ENCODE measurements around the gene AREL1.

The AREL1 gene

DNA sequence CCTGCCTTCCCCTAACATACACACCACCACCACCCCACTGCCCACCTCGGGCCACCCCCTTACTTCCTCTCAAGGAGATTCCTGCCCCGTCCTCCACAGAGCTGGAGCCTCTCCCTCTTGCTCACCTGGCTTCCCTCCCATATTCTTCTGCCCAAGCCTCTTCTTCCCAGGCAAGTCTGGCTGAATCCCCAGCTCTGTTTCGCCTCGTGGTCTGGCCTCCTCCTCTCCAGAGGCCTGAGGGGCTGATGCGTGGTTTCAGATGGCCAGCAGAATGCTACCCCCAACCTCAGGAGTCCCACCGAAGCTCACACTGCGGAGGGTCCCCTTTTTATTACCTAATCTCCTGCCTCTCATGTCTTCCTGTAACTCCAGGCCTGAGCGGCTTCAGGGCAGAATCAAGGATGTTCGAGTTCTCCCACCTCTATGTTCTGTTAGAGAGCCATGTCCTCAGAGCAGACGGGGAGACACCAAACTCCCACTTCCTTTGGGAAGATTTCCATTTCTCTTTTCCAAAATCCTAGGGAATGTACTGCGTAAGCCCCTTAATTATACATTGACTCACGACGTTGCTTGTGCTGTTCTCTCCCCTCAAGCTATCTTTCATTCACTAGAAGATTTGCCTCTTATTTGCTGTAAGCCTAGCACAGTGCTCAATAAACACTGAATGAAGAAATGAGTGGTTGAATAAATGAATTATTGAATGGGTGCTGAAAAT is 67.0 kb downstream of the AREL1 start:
- ChIA-PET POLR2A (no interaction called here), CTCF (interaction anchor here (0.7 to 1.4 kb wide), 5 partner anchors 31 to 463 kb away, joined by 3 to 5 read pairs (median 3); partner anchors contain the start of gene LTBP2)
- peaks cover 12% of the 10 kb centered on the region for H3K4me1 ChIP-seq (ENCODE audit: control insufficient read depth, insufficient read depth, low read length)

DNA sequence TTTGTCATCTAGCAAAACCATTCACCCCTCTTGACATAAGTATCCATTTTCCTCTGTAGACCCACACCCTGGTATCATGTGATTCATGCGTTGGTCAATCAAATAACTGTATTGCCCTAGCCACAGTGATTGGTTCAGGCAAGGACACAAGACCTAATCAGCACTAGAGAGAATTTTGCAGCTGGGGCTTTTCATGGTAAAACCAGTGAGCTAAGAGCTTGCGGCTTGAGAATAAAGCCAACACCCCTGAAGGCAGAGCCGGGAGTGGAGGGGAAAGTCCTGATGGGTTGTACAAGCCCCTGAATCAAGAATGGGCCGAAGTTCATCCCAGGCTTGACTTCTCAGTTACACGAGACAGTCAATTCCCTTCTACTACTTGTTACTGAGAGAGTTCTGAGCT is 67.6 kb downstream of the AREL1 start:
- Histone ChIP-seq H3K4me3 (ENCODE audit: low read depth, low read length) (no peak overlapping the region), H3K27ac (ENCODE audit: extremely low read depth, low read depth, low read length) (no peak overlapping the region), H3K4me1 (ENCODE audit: control insufficient read depth, insufficient read depth, low read length) (peaks cover 12% of the 10 kb centered on the region), H3K36me3 (ENCODE audit: control insufficient read depth in 2 of 2, insufficient read depth in 1 of 2, low read length in 2 of 2) (no peaks in the 10 kb centered on the region), H3K9me3 (ENCODE audit: control insufficient read depth, insufficient read depth, low read depth, low read length) (no peaks in the 10 kb centered on the region)
- ChIA-PET CTCF (interaction anchor here (1.0 to 1.4 kb wide), 3 partner anchors 30 to 36 kb away, joined by 3 to 5 read pairs (median 4); partner anchors contain the start of gene LTBP2), POLR2A (no interaction called here)
- TF ChIP-seq ZNF274 (IDR thresholded peaks at IDR 0.05; ENCODE audit: low read length): no peak
- no peak for TF ChIP-seq ZNF274 (tag by site-specific recombination; IDR thresholded peaks at IDR 0.05; ENCODE audit: borderline replicate concordance)
- TF ChIP-seq ZNF777 (tag by site-specific recombination; IDR thresholded peaks at IDR 0.05; ENCODE audit: borderline replicate concordance): no peak

More for the DNA sequence above, 67.0 kb downstream of the AREL1 start:
- H3K27ac ChIP-seq (ENCODE audit: extremely low read depth, low read depth, low read length): no peak overlapping the region
- no peaks in the 10 kb centered on the region for H3K36me3 ChIP-seq (ENCODE audit: control insufficient read depth in 2 of 2, insufficient read depth in 1 of 2, low read length in 2 of 2)
- no peaks in the 10 kb centered on the region for H3K9me3 ChIP-seq (ENCODE audit: control insufficient read depth, insufficient read depth, low read depth, low read length)
- H3K4me3 ChIP-seq (ENCODE audit: low read depth, low read length): no peak overlapping the region
- TF ChIP-seq ZNF274 (IDR thresholded peaks at IDR 0.05; ENCODE audit: low read length) (no peak), ZNF274 (tag by site-specific recombination; IDR thresholded peaks at IDR 0.05; ENCODE audit: borderline replicate concordance) (no peak), ZNF394 (tag by site-specific recombination; IDR thresholded peaks at IDR 0.05; ENCODE audit: borderline replicate concordance) (no peak)

DNA sequence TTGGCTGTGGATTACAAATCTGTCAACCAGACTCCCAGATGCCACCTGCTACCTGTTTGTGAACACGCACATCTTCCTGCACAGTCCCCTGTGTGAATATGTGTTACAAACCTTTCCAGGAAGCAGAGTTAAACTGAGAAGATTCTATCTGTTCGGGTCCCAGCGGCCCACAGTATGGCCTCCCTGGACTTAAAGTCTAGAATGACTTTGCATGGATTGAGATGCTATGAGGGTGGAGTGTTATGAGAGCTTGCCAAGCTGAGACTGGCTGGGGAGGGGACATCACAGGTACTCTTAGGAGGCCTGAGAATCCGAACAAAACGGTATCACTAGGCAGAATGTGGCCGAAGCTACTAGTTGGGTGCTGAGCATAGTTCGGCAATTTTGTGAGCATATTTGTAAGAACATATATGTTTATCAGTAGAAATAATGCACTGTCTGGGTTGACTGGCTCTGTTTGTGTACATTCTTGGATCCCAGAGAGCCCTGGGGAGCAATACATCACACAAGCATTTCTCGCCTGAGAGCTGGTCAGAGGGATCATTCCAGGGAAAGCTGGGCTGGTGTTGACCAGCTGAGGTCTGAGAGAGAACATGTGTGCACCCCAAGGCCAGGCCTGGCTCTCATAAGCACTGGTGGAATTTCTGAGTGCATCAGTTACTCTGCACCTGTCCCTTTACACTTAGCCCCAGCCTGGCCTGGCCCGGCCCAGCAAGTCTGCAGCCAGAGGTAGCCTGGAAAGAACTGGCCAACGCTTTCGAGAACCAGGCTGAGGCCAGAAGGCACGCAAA is 71.1 kb downstream of the AREL1 start:
- no peak overlapping the region for H3K4me3 ChIP-seq (ENCODE audit: low read depth, low read length)
- no peaks in the 10 kb centered on the region for H3K36me3 ChIP-seq (ENCODE audit: control insufficient read depth in 2 of 2, insufficient read depth in 1 of 2, low read length in 2 of 2)
- ChIA-PET POLR2A (no interaction called here), CTCF (interaction anchor here (1.0 to 1.5 kb wide), 2 partner anchors 29 to 30 kb away, joined by 3 to 5 read pairs; partner anchors contain the start of gene LTBP2)
- H3K4me1 ChIP-seq (ENCODE audit: control insufficient read depth, insufficient read depth, low read length): no peaks in the 10 kb centered on the region
- no peak for TF ChIP-seq ZNF341 (tag by site-specific recombination; IDR thresholded peaks at IDR 0.05; ENCODE audit: low read depth)
- no peak for TF ChIP-seq ZNF114 (tag by site-specific recombination; IDR thresholded peaks at IDR 0.05)
- no peak overlapping the region for H3K27ac ChIP-seq (ENCODE audit: extremely low read depth, low read depth, low read length)
- no peaks in the 10 kb centered on the region for H3K9me3 ChIP-seq (ENCODE audit: control insufficient read depth, insufficient read depth, low read depth, low read length)

DNA sequence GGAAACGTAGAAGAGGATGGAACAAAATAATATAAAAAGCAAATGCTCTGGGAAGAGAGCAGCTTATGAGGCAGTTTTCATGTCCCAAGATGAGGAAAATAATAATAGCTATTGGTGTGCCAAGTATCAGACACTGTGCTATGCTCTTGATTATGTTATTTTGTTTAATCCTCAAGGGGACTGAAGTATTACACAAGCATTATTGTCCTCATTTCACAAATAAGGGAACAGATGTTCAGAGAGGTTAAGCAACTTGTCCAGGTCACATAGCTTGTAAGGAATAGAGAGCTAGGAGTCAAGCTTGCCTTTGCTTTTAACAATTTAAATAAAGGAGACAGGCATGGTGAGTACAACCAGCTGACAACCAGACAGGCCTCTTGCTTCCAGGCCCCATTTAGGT is 73.9 kb downstream of the AREL1 start:
- TF ChIP-seq SP3 (tag by site-specific recombination; IDR thresholded peaks at IDR 0.05): no peak
- no peak for TF ChIP-seq ZNF114 (tag by site-specific recombination; IDR thresholded peaks at IDR 0.05)
- TF ChIP-seq, protein P1, sequence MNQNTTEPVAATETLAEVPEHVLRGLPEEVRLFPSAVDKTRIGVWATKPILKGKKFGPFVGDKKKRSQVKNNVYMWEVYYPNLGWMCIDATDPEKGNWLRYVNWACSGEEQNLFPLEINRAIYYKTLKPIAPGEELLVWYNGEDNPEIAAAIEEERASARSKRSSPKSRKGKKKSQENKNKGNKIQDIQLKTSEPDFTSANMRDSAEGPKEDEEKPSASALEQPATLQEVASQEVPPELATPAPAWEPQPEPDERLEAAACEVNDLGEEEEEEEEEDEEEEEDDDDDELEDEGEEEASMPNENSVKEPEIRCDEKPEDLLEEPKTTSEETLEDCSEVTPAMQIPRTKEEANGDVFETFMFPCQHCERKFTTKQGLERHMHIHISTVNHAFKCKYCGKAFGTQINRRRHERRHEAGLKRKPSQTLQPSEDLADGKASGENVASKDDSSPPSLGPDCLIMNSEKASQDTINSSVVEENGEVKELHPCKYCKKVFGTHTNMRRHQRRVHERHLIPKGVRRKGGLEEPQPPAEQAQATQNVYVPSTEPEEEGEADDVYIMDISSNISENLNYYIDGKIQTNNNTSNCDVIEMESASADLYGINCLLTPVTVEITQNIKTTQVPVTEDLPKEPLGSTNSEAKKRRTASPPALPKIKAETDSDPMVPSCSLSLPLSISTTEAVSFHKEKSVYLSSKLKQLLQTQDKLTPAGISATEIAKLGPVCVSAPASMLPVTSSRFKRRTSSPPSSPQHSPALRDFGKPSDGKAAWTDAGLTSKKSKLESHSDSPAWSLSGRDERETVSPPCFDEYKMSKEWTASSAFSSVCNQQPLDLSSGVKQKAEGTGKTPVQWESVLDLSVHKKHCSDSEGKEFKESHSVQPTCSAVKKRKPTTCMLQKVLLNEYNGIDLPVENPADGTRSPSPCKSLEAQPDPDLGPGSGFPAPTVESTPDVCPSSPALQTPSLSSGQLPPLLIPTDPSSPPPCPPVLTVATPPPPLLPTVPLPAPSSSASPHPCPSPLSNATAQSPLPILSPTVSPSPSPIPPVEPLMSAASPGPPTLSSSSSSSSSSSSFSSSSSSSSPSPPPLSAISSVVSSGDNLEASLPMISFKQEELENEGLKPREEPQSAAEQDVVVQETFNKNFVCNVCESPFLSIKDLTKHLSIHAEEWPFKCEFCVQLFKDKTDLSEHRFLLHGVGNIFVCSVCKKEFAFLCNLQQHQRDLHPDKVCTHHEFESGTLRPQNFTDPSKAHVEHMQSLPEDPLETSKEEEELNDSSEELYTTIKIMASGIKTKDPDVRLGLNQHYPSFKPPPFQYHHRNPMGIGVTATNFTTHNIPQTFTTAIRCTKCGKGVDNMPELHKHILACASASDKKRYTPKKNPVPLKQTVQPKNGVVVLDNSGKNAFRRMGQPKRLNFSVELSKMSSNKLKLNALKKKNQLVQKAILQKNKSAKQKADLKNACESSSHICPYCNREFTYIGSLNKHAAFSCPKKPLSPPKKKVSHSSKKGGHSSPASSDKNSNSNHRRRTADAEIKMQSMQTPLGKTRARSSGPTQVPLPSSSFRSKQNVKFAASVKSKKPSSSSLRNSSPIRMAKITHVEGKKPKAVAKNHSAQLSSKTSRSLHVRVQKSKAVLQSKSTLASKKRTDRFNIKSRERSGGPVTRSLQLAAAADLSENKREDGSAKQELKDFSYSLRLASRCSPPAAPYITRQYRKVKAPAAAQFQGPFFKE (tag by site-specific recombination; IDR thresholded peaks at IDR 0.05; ENCODE audit: borderline replicate concordance): no peak
- TF ChIP-seq KLF9 (tag by site-specific recombination; IDR thresholded peaks at IDR 0.05; ENCODE audit: low read depth): no peak
- ChIA-PET POLR2A (no interaction called here), CTCF (interaction anchor here (0.5 to 0.8 kb wide), 2 partner anchors 27 to 80 kb away, joined by 3 to 4 read pairs; partner anchors contain the start of gene LTBP2)
- H3K27ac ChIP-seq (ENCODE audit: extremely low read depth, low read depth, low read length): no peak overlapping the region
- H3K4me3 ChIP-seq (ENCODE audit: low read depth, low read length): no peak overlapping the region
- no peaks in the 10 kb centered on the region for H3K9me3 ChIP-seq (ENCODE audit: control insufficient read depth, insufficient read depth, low read depth, low read length)
- no peaks in the 10 kb centered on the region for H3K36me3 ChIP-seq (ENCODE audit: control insufficient read depth in 2 of 2, insufficient read depth in 1 of 2, low read length in 2 of 2)
- H3K4me1 ChIP-seq (ENCODE audit: control insufficient read depth, insufficient read depth, low read length): no peaks in the 10 kb centered on the region
